Kidney tubule cell (primary cell): Measurements from ENCODE around the gene EME1.
"Not testable (repeated sequence)": the region's sequence is repeated elsewhere in the genome, so short reads cannot be mapped to it uniquely, and the experiment has no call there.

ENCODE experiments used
- DNase-seq: peaks from one replicate; pipeline ENCODE4 v3.0.0-alpha.2; 2018; ENCODE audit warnings: low spot score

EME1 gene, protein sequence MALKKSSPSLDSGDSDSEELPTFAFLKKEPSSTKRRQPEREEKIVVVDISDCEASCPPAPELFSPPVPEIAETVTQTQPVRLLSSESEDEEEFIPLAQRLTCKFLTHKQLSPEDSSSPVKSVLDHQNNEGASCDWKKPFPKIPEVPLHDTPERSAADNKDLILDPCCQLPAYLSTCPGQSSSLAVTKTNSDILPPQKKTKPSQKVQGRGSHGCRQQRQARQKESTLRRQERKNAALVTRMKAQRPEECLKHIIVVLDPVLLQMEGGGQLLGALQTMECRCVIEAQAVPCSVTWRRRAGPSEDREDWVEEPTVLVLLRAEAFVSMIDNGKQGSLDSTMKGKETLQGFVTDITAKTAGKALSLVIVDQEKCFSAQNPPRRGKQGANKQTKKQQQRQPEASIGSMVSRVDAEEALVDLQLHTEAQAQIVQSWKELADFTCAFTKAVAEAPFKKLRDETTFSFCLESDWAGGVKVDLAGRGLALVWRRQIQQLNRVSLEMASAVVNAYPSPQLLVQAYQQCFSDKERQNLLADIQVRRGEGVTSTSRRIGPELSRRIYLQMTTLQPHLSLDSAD

DNA sequence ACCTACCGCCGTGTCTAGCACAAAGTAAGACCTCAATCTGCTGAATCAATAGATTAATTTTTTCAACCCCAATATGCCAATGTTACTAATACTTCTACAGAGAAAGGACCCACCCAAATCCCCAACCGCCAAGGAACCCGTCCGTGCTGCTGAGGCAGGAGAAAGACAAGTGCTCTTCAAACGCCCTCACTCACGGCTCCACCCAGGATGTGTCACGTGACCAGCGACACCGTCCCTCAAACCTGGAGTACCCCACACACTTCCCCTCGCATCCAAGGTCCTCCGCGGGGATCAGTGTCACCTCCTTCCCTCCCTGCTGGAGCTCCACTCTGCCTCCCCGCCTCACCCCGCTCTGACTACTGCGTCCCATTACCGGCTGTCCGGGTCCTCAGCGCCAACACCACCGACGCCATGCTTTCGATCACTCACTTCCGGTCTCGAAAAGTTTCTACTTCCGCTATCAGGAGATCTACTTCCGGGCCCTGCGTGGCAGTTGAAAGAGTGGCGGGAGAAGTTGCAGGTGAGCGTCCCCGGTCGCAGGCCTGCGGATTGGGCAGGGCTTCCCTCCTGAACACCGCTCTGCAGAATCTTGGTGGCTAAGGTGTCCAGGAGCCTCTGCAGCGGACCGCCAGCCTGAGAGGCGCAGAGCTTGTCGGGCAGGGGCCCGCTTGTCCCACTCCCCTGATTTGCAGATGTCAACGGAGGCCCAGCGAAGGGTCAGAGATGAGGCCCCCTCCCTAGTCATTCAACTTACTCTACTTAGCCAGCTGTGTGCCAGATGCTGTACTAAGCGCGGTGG lies at the start of gene EME1, which contains the start of gene MRPL27:
Gene EME1 (plus strand): TSS at position 472 of the 799 bp plus-strand sequence. CDS start 1,980 bp downstream, outside the sequence.
Gene MRPL27 (minus strand): TSS at position 427 of the 799 bp plus-strand sequence. CDS start 14 bp downstream, at position 413.
- DNase-seq: peak; percentile 90

DNA sequence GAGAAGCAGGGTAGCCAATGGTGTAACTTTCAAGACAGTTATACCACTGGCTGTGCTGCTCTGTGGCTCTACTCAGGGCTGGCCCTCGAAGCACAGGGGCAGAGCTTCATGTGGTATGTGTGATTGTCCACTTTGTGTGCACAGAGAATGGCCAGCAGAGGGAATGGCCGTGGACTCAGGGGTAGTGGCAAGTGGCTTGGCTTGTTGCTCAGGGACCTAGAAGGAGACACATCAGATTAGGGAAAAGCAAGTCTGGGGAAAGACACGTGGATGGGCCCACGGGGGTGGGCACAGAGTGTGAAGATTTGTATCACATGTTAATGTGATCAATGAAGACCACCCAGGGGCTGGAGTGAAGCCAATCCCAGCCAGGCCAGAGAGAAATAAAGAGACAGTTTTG lies 47.1 kb upstream of the EME1 start:
- DNase-seq: no peak

DNA sequence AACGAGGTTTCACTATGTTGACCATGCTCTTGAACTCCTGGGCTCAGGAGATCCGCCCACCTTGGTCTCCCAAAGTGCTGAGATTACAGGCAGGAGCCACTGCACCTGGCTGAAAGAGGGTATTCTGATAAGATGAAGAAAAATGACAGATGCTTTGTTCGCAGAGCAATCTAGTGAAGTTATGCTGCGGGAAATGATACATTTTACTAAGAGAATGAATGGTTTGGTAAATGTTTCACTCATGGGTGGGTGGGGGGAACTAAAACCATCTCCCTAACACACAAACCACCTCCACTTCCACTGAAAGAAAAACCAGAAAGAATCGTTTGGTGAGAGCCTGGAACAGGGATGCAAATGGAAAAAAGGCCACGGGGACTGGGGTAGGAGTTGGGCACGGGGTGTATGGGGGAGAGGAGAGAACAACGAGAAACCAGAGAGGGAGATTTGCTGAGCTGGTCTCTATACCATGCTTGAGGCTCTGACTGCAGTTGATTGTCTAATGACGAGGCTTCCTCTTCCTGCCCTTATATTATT lies 46.1 kb upstream of the EME1 start:
- no peak for DNase-seq

DNA sequence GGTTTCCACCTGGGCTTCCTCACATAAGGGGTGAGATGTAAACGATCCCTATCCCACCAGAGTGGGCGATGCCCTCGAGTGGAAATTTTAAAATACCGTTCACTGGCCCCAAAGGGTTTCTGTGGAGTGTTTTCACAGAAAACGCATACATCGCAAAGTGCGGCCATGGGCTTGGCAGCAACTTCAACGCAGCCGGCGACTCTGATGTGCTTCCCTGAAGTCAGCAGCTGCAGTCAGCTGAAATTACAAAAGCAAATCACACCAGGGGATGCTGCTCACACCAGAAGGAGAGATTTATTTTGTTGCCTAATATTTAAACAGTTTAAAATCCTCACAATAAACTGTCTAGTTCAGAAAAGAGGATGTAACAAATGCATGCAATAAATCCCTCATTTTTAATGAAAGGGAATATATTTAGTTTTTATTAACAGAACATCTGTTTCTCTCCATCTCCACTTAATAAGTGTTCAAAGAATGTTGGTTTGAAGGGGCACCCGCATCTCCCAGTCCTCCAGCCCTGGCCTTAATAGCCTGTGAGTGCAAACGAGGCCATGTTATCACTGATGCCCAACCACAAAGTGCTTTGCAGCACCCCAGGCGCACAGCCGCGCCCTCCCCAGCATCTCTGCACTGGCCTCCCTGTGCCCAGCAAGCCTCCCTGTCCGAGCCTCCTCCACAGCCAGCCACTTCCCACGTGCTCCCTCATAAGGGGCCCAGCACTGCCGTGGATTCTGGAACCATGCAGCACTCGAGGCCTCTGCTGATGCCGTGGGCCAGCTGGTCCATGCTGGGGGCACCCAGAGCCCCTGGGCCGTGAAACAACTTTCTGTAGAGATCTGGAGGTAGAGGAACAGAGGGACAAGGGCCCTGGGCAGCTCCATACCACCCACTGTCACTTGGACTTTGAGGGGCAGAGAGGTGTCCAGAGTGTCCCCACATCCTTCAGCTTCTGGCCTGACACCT lies 44.4 kb upstream of the EME1 start:
- DNase-seq: no peak

DNA sequence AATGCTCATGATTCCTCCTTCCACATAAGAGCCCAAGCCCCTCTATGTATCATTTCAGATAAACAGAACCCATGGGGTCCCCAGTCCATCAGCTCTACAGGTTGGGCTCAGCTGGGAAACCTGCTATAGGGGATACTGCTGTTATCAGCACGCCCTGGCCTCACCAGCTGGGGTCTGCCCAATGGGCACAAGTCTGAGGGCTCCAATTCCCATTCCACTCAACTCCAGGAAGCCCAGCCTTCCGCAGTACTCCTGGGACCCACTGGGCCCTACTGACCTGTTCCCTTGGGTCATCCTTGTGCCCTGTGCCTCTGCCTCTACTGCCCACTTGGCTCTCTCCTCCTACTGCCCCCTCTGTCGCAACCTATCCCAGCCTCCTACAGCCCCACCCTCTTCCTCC lies 43.3 kb upstream of the EME1 start:
- no peak for DNase-seq

DNA sequence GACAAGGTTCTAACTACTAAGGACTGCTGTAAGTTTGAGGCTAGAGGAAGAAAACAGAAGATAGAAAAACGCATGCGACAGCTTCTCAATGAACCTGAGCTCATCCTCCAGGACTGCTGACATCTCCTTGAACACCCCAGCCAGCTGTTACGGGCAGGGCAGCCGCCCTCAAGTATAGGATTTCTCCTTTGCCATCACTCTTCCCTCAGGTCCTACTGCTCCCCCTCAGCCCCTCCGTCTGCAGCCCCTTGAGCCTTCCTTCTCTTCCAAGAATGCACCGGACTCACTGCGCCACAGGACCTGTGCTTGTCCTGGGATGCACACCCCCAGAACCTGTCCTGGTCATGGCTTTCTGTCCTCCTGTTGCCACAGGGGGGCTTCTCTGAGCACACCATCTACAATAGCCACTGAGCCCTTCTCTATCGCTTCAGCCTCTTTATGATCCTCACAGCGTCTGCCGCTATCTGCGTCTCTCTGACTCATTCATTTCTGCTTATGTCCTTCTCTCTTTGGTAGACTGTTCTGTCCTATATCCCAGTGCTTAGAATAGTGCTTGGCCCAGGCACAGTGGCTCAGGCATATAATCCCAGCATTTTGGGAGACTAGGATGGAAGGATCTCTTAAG lies 42.8 kb upstream of the EME1 start:
- DNase-seq: no peak

DNA sequence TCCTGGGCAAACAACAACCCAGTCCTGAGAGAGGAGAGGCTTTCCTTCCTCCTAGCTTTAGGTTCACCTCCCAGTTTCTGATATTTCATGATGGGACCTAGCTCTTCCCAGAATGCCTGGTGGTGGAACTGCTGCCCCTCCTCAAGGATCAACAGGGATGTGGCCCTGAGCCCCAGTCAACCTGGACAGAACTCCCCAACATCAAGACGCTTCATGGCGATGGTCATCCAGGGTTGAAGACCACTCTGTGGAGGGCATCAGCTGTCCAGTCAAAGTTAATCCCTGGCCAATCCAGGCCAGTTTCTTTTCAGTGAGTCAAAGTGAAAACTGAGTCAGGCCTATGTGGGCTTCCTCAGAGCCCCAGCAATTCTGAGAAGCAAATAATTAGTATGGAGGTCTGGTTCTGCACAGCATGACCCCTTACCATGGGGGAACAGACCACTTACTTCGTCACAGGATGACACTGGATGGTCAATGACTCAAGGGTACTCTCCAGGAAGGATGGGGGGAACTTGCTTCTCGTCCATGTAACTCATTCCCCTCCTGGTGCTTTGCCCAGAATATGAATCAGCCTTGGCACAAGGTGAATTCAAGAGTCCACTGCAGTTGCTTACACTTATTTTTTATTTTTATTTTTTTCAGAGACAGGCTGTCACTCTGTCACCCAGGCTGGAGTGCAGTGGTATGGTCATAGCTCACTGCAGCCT lies 41.8 kb upstream of the EME1 start:
- DNase-seq: peak; percentile 83

DNA sequence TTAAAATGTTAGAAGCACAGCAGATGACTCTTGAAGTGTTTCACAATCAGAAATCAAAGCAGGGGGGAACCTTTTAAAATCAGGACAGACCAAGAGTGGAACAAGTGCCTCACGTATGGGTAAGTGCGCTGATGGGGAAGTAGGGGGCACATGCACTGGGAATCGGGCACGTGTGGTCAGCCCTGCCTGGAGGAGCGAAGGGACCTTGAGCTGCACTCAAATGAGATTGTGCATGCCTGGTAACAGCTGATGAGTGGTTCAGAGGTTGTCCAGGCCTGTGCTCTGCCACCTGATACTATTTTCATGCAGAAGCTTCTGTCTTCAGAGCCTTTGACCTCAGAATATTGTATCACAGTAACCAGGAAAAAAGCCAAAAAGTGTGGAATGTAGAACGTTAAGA lies 40.8 kb upstream of the EME1 start:
- DNase-seq: no peak

DNA sequence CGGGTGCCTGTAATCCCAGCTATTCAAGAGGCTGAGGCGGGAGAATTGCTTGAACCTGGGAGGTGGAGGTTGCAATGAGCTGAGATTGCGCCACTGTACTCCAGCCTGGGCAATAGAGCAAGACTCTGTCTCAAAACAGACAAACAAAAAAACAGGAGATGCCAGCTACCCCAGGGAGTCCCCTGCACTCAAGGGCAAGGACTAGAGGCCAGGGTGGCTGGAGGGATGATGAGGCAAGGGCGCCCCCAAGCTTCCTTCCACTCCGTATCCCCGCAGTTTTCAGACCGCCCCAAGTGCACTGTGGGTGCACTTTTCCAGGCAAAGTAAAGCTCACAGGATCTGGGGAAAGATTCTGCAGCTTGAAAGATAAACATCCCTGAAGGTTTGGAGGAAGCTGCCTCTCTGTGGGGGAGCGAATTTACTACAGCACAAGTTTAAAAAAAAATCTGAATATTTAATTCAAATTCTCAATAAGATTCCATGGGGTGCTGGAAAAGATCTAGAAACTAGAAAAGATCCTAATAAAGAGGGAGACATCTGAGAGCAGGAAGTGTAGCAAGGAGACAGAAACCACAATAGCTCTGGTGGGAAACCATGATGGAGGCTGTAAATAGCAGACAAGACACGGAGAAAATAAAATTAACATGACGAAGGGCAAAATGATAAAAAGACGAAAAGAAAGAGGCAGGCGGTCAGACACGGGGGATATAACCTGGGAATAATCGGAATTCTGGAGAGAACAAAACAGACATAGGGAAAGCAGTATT lies 39.6 kb upstream of the EME1 start:
- DNase-seq: not testable (repeated sequence)

DNA sequence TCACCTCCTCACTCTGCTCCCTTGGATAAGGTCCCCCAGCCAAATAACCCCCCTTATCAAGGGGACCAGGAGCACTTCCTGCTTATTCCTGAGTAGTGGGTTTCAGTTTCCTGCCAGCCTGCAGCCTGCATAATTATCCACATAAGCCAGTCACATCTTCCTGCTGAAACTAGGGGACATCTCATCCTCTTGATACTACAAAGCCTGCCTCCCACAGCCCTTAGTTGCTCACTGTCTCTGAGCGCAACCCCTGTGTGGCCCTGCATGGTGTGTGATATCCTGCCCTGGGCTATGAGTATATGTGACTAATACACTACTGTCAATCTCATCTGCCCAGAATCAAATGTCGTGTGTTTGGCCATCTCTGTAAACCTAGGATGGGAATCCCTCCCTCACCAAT lies 35.1 kb upstream of the EME1 start:
- DNase-seq: no peak

DNA sequence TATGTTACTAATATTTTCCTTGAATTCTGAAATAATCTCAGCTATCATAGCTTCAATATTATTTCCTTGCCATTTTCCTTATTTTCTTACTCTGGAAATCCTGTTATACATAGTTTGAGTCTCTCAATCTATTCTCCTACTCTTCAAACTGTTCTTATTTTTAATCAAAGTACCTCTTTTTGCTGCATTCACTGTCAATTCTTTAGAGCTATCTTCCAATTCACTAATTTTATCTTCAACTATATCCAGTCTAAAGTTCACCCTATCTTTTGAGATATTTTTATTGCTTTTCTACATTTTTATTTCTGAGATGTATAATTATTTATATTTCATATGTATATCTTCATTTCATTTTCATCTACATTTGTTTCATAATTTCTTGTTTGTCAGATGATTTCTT lies 34.4 kb upstream of the EME1 start:
- no peak for DNase-seq

DNA sequence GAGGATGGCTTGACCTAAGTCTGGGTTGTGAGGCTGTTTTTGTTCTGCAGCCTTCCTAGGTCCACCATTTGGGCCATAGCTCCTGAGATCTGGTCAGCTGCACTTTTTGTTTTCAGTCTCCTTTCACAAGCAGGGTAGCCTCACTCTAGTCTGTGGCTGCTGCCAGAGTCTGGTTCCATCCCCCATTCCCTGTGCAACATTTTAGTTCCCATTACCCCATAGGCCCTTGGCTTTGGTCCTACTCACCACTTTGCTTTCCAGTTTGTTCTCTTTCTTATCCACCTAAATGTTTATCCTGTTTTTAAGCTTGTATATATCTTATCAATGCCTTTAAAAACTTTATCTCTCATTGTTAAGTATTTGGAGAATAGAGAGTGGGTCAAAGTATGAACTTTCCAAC lies 33.6 kb upstream of the EME1 start:
- DNase-seq: no peak

DNA sequence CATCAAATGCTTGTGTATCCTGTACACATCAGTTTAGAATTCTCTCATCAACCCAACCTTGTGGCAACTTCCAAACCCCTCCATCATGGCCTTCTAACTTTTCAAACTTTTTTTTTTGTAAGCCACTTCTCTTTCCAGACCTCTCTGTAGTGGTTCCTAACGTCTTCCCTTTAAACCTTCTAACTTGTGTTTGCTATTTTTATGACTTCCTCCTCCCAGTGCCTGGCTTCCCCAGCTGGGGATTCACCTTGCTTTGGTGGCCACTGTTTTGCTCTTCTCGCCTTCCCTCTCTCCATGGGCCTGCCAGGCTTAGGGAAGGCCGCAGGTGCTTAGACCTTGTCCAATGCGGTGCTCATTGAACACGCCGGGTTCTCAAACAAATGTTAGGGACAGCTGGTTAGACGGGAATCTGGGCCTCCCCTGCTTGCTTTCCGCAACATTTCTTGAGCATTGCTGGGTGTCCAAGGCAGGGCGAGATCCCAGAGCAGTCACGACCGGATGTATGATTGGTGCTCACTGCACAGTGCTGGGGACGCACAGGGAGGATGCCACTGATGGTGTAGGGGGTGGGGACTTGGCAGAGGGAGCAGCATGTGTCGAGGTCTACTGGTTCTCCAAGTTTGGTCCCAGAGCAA lies 28.2 kb upstream of the EME1 start:
- DNase-seq: no peak

DNA sequence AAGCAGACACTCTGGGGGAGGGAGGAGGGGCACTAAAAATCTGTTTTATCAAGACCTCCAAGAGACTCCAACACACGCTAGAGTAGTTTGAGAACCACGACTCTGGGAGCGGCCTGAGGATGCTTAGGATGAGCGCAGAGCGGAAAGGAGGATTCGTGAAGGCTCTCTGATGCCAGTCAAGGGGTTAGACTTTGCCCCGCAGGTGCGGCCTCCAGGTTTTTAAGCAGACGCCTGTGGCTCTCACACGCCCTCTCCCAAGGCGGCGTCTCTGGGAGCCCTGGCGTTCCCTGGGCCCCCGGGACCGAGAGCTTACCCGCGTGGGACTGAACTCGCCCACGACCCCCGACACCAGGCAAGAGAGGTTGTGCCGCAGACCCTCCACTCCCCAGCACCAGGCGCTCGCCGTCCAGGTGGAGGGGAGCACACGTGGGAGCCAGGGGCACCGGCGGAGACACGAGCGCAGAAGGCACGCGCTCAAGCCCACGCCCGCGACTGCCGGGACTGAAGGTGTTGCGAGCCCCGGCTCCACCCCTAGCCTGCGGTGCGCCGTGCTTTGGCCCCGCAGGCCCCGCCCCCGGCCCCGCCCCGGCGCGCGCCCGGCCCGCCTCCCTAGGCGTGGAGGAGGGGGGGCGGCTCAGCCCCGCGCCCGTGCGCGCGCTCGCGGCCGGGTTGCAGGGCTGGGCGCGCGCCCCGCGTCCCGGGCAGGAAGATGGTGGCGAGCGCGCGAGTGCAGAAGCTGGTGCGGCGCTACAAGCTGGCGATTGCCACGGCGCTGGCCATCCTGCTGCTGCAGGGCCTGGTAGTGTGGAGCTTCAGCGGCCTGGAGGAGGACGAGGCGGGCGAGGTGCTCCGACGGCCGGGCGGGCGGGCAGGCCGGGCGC lies 27.4 kb upstream of the EME1 start, which contains the start of gene XYLT2:
Gene XYLT2 (plus strand): TSS at position 695 of the 881 bp plus-strand sequence. CDS start 15 bp downstream, at position 710.
- peak; percentile 91 for DNase-seq

DNA sequence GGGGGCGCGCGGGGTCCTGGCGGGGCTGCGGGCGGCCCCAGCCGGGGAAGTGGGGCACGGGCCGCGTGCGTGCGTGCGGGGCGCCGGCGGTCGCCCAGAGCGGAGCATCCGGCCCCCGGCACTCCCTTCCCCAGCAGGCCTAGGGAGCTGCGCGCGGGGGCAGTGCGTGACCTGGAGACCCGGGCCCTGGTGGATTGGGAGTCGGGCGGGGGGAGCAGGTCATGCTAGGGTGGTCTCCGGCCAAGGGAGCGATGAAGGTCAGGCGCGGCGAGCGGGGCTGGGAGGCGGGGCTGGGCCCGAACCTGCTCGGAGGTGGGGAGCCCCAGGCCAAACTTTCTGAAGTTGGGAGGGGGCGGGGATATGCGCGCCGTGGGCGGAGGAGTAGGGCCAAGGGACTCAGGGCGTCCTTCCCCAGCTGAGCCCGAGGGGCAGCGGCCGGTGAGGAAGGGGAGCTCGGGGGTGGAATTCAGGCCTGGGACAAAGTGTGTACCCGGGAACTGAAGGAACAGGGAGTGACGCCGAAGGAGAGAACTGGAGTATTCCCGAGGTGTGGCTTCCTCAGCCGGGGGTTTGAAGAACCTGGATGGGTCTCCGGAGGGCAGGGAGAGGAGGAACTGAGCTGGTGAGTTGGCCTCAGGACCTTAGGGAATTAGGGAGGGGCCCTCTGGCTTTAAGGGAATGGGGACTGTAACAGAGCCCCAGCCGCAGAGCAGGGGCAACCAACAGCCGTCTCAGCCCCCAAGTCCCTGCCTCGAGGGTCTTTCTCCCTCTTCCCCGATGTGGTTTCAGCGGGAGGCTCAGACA lies 26.5 kb upstream of the EME1 start:
- DNase-seq: peak; percentile 37

DNA sequence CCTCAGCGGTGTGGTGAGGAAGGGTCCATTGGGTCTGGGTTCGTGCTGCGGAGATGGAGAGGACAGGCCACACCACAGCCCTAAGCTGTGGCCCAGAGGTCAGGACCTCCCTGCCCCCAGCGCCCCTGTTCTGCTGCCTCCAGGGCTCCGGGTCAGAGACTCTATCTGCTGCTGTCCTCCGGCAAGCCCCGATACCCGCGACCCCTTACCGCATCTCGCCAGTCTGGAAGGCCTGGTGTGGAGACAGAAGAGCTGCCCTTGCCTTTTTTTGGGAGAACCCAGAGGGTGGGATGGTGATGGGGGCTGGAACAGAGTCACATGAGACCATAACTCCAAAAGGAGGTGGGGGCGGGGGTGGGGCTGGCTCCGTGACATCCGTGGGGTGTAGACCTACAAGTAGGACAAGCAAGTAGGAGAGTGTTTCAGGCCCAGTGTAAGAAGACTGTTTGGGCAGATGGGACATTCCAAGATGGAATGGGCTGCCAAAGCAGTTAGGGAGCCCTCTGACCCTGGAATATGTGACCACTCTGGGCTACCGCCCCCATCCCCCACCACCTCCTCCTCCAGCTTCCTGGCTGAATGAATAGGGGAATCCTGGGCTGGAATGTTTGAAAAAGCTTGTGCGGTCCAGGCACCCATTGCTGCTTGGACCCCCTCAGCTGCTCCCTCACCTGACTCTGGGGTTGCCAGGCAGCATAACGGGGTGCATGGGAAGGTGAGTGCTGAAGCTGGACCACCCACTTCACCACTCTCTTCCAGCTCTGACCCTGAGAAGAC lies 25.7 kb upstream of the EME1 start:
- no peak for DNase-seq
